ENCODE data around the gene EMX2. TPM values are rescaled to one million over a fixed set of nuclear protein-coding genes. Genes with fewer than 3 reads are reported as not detected.

The EMX2 gene
- total and polyA plus RNA-seq, 10 of the 15 experiments (the other 5 are each of a cell fraction or from before 2014, with no cell fraction given), result 0.12 TPM; not detected in 9

DNA sequence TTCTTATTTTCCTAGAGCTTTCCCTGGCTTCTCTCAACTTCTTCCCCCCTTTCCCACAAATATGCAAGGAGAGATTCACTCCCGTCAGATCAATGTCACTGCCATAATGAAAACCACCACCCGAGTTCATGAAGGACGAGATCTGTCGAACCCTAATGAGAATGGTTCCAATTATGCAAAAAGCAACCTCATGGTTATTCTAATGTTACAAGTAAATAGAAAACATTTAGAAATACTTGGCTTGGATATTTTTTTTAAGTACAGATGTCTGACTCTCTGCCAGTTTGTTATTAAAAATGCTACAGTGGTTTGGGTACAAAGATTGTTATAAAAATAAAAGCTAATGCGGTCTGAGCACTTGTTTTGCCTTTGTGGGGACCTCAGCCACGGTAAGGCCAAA is 25.9 kb upstream of the EMX2 start:
- DNase-seq (ENCODE audit: low read depth, low spot score), result no peak
- Histone ChIP-seq H3K4me2 (ENCODE audit: control insufficient read depth, insufficient read depth) (no peak overlapping the region), H3K27ac (ENCODE audit: control insufficient read depth, insufficient read depth) (no peak overlapping the region), H3K4me3 (no peak overlapping the region), H3K36me3 (ENCODE audit: control insufficient read depth in 2 of 2, insufficient read depth in 2 of 2, low read length in 1 of 2) (no peaks in the 10 kb centered on the region), H4K20me1 (ENCODE audit: control insufficient read depth, insufficient read depth) (no peaks in the 10 kb centered on the region), H3K4me1 (ENCODE audit: control insufficient read depth, insufficient read depth, low read length) (no peaks in the 10 kb centered on the region), H2AFZ (ENCODE audit: control insufficient read depth, low read depth, low read length) (no peak overlapping the region), H3K9me3 (replicated peaks; ENCODE audit: control insufficient read depth, insufficient read depth, low read length) (no peaks in the 10 kb centered on the region), H3K27me3 (replicated peaks in 1 of 2; ENCODE audit: control insufficient read depth in 2 of 2, insufficient read depth in 2 of 2, low read length in 1 of 2) (no peaks in the 10 kb centered on the region; a peak in 1 of 4 replicates), H3K79me2 (ENCODE audit: control insufficient read depth, insufficient read depth, low read length) (no peaks in the 10 kb centered on the region), H3K9ac (ENCODE audit: control insufficient read depth, insufficient read depth, low read length) (no peak overlapping the region)
- TF ChIP-seq TCF7 (IDR thresholded peaks at IDR 0.05; ENCODE audit: borderline replicate concordance) (no peak), TBL1XR1 (IDR thresholded peaks at IDR 0.05; ENCODE audit: low read depth, low read length) (no peak), BHLHE40 (IDR thresholded peaks at IDR 0.05; ENCODE audit: borderline replicate concordance in 1 of 2, low read depth in 2 of 2, low read length in 1 of 2) (no peak), ESRRA (IDR thresholded peaks at IDR 0.05; ENCODE audit: low read length) (no peak)
- TF ChIP-seq, protein P1, sequence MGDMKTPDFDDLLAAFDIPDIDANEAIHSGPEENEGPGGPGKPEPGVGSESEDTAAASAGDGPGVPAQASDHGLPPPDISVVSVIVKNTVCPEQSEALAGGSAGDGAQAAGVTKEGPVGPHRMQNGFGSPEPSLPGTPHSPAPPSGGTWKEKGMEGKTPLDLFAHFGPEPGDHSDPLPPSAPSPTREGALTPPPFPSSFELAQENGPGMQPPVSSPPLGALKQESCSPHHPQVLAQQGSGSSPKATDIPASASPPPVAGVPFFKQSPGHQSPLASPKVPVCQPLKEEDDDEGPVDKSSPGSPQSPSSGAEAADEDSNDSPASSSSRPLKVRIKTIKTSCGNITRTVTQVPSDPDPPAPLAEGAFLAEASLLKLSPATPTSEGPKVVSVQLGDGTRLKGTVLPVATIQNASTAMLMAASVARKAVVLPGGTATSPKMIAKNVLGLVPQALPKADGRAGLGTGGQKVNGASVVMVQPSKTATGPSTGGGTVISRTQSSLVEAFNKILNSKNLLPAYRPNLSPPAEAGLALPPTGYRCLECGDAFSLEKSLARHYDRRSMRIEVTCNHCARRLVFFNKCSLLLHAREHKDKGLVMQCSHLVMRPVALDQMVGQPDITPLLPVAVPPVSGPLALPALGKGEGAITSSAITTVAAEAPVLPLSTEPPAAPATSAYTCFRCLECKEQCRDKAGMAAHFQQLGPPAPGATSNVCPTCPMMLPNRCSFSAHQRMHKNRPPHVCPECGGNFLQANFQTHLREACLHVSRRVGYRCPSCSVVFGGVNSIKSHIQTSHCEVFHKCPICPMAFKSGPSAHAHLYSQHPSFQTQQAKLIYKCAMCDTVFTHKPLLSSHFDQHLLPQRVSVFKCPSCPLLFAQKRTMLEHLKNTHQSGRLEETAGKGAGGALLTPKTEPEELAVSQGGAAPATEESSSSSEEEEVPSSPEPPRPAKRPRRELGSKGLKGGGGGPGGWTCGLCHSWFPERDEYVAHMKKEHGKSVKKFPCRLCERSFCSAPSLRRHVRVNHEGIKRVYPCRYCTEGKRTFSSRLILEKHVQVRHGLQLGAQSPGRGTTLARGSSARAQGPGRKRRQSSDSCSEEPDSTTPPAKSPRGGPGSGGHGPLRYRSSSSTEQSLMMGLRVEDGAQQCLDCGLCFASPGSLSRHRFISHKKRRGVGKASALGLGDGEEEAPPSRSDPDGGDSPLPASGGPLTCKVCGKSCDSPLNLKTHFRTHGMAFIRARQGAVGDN (IDR thresholded peaks at IDR 0.05), result no peak
- CTCF ChIA-PET, result interaction anchor here (0.7 to 1.2 kb wide), 3 partner anchors 74 to 727 kb away, joined by 3 to 4 read pairs (median 3); no protein-coding TSS in a partner anchor
- WGBS (ENCODE audit: insufficient coverage, insufficient replicate concordance, low lambda C conversion rate, missing lambda C conversion rate), result 63% methylated on average over 6 of the region's 6 CpGs
- ATAC-seq, result no peak
- POLR2A ChIA-PET, result no interaction called here
- in situ Hi-C loops (cut with MboI), result no loop called here
- no peak for FAIRE-seq
- RAD21 ChIA-PET (ENCODE audit: unreplicated experiment), result no interaction called here
- SMC1A ChIA-PET (ENCODE audit: uncharacterized antibody, unreplicated experiment), result interaction anchor here (0.6 to 1.3 kb wide), 3 partner anchors 14 to 797 kb away, joined by 3 to 4 read pairs (median 3); no protein-coding TSS in a partner anchor
- BruUV-seq (replicated peaks), result no TSS peak
- intact Hi-C loops (cut with micrococcal nuclease; ENCODE audit: unreplicated experiment), result no loop called here

Data from GM12878 (cell line).